Non-pigmented ciliary epithelial cell (primary cell): Measurements from ENCODE around the gene CTAGE9.
"Not testable (repeated sequence)": the region's sequence is repeated elsewhere in the genome, so short reads cannot be mapped to it uniquely, and the experiment has no call there.

ENCODE experiments used
- DNase-seq: peaks from one replicate; pipeline ENCODE4 v3.0.0-alpha.2; 2010; ENCODE audit warnings: low read depth

Gene CTAGE9

DNA sequence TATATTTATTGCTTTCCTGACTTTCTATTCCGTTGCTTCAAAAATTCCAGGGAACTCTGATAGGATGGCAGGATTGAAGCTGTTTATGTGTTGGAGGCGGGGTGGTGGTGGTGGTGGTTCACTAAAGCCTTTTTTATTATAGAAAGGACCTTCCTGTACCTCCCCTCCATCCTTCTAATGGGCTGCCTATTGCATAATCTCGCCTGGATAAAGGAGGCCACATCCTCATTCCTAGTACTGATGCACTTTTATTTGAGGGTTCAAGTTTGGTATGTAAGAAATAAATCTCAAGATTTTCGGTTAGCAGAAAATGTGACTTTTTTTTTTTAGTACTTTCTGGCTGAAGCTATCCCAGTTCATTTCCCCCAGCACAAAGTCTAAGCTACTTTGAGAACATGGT is 18.7 kb upstream of the CTAGE9 start:
- no peak for DNase-seq

GRCh38 chr6:131728296-131728939 is 17.6 kb upstream of the CTAGE9 start:
- no peak for DNase-seq

DNA sequence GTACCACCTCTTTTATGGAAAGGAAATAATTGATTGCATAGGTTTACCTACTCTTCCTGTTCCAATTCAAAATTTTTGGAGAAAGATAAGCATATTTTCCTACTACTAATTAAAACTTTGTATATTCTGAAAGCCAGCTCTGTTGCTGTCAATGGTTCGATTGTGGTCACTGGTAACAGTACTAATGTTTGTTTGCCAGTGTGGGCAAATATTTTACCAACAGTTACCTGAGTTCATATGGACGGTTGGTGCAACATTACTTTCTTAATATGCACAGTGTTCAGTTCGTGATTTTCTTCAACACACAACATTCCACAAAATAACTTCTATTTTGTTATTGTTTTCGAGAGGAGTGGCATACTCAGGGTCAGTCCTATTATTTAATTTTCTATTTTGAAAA is 17.1 kb upstream of the CTAGE9 start:
- DNase-seq = no peak

DNA sequence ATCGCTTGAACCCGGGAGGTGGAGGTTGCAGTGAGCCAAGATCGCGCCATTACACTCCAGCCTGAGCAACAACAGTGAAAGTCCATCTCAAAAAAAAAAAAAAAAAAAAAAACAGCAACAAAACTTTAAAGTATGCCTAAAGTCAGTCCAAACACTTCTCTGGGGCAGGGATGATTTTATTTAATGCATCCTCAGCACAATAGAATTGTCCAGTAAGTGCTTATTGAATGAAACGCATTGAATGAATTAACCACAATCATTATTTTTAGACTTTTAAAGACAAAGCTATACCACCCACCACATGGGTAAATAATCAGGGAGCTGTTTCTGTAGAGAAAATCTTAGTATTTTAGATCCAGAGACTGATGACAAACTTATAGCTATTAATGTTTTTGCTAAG is 16.6 kb upstream of the CTAGE9 start:
- DNase-seq = no peak

DNA sequence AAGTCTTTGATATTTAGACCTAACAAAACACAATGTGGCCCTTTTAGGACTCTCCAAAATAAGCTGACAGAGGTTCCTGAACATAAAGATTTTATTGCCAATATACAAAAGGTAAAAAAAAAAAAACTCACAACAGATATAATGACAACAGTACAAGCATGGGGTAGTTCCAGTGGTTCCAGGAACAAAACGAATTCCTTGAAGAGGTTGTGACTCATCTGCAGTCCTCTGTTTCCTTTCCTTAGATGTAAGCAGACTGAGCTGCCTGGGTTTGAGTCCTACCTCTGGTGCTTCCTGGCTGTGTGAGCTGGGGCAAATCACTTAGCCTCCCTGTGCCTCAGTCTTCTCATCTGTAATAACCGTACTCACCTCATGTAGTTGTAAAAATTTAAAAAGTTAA is 13.3 kb upstream of the CTAGE9 start:
- no peak for DNase-seq

DNA sequence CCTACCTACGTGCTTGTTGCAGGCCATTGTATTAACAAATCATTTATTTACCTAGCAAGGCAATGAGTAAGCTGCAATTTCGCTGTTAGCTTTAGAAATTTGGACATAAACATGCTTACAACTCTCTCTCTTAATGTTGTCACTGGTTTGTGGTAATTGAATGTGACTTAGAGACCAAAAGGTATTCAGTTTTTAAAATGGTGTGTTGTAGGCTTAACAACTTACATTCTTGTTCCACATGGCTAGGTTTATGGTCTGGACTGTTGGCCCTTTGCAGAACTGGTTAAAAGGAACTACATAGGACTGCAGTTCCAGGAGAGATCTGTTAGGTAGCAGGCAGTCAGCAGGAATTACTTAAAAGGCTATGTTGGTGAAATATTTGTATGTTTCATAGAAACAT is 10.3 kb upstream of the CTAGE9 start:
- no peak for DNase-seq

DNA sequence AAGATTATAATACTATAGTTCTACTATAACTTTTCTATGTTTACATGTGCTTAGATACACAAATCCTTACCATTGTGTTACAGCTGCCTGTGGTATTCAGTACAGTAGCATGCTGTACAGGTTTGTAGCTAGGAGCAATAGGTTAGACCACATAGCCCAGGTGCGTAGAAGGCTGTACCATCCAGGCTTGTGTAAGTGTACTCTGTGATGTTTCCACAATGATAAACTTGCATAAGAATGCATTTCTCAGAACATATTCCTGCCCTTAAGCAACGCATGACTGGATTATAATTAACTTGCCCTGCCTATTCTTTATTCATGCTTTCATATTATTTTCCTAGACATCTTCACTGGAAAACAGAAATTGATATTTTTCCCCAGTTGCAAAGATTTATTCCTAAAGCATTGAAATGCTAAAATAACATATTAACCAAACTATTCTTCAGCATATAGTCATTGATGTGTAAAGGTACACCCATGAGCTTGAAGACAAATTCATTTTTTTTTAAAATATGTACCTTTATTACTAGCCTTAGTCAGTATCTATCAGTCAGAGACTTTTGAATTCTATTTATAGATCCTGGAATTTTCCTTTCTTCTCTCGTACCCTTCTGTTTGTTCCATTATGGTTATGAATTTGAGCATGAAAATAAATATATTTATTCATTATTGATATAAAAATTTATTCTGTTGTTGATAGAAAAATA is 7.2 kb upstream of the CTAGE9 start:
- no peak for DNase-seq

- DNase-seq = not testable (repeated sequence)
These were observed 4.8 kb upstream of the CTAGE9 start for GRCh38 chr6:131715567-131715966.

DNA sequence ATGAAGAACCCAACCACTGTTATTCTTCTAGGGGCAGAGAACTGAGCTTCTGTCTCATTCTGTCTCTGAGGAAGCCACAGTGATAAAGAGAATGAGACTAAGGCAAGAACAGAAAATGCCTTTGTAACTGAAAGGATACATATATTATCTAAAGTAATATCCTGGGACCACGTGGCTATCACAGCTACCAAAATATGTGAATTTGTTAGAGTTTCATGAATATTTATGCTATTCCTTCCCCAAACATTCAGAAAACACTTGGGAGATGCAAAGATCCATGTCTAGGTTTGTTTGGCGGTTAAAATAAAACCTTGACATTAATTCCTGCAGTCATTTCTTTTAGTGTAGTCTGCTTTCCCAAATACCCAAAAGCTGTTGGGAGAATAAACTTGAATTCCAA is 6.9 kb downstream of the CTAGE9 start:
- not testable (repeated sequence) for DNase-seq

DNA sequence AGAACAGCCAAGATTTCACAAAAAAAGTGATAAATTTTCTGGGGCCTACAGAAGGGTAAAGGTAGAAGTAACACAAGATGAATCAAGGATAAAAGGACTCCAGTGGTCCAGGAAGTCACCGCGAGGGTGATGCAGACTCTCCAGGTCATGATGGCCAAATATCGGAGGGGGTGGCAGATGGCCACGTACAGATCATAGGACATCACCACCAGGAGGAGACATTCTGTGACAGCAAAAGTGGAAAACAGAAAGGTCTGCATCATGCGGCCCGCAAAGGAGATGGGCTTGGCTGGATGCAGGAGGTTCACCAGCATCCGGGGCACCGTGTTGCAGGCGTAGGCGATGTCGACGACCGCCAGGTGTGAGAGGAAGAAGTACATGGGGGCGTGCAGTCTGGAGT is 10.0 kb downstream of the CTAGE9 start:
- not testable (repeated sequence) for DNase-seq

- no peak for DNase-seq
These were observed 13.9 kb downstream of the CTAGE9 start for GRCh38 chr6:131696956-131697355.

- DNase-seq = peak; percentile 31
These were observed 15.9 kb downstream of the CTAGE9 start for GRCh38 chr6:131694832-131695426.

DNA sequence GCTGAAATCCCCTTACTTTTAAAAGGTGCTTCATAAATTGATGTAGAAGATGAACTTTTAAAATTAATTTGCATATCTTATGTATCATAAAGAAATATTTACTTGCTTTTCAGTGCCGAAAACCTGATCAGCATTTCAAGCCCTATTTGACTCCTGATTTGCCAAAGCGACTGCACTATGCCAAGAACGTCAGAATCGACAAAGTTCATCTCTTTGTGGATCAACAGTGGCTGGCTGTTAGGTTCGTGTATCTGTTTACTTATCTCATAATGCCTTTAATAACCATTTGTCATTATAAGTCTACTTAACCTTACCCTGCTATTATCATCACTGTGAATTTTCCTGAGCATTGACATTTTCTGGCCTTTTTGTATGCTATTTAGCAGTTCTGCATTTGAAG is 17.4 kb downstream of the CTAGE9 start:
- DNase-seq = no peak

- no peak for DNase-seq
These were observed 18.2 kb downstream of the CTAGE9 start for GRCh38 chr6:131692589-131692988.

- DNase-seq = no peak
These were observed 18.8 kb downstream of the CTAGE9 start for GRCh38 chr6:131692031-131692430.

DNA sequence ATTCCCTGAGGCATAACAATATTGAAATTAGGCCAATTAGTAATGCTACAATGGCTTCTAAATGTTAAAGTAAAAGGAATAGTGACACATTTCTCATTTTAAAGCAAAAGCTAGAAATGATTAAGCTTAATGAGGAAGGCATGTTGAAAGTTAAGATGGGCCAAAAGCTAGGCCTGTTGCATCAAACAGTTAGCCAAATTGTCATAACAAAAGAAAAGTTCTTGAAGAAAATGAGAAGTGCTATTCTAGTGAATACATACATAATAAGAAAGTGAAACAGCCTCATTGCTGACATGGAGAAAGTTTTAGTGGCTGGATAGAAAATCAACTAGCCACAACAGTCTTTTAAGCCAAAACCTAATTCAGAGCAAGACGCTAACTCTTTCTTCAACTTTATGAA is 22.5 kb downstream of the CTAGE9 start:
- DNase-seq = no peak

DNA sequence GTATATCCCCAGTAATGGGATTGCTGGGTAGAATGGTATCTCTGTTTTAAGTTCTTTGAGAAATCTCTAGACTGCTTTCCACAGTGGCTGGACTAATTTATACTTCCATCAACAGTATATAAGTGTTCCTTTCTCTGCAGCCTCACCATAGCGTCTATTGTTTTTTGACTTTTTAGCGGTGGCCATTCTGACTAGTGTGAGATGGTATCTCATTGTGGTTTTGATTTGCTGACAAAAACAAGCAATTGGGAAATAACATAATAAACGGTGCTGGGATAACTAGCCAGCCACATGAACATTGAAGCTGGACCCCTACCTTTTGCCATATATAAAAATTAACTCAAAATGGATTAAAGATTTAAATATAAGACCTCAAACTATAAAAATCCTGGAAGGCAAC is 23.8 kb downstream of the CTAGE9 start:
- DNase-seq = no peak

DNA sequence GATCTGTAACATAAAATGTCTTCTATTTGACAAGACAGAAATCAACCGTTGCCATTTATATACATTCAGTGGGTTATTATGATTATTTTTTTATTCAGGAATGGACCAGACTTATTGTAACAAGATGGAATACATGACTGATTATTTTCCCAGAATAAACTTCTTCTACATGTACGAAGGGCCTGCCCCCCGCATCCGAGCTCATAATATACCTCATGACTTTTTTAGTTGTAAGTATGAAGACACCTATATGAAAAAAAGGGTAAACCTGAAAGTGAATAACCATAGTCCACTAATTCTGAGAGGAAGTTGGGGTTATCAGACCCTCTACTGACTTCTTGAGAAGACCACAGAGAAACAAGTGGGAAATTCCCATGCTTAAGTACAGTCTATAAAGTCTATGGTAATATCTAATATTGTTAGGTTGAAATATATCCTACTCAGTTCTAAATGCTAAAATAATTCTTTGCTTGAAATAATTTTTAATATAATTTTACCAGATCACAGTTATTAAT is 25.5 kb downstream of the CTAGE9 start:
- no peak for DNase-seq

GRCh38 chr6:131683479-131683878 is 27.3 kb downstream of the CTAGE9 start:
- no peak for DNase-seq

DNA sequence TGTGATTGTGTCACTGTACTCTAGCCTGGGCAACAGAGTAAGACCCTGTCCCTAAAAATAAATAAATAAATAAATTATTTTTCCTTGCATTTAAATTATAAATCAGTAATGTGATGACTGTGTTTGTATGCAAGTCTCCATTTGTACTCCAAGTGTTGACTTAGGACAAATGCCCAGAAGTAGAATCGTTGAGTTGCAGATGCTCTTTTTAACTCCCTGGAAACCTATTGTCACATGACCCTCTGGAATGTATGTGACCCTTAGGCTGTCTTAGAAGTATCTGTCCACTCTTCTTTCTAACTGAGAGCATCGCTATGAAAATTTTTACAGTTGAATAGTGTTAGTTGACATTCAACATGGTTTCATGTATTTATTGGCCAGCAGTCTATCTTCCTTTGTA is 28.4 kb downstream of the CTAGE9 start:
- no peak for DNase-seq

DNA sequence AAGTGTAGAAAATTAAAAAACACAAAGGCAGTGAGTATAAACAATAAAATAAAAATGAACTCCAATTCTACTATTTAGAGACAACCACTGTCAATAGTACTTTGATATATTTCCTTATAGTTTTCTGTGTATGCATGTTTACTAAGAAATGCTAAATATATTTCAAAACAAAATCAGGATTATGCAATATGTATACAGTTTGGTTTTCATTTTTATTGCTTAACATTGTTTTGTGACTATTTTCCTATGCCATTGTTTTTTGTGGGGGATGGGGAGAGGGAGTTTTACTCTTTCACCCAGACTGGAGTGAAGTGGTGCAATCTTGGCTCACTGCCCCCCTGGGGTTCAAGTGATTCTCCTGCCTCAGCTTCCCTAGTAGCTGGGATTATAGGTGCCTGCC is 29.2 kb downstream of the CTAGE9 start:
- no peak for DNase-seq

DNA sequence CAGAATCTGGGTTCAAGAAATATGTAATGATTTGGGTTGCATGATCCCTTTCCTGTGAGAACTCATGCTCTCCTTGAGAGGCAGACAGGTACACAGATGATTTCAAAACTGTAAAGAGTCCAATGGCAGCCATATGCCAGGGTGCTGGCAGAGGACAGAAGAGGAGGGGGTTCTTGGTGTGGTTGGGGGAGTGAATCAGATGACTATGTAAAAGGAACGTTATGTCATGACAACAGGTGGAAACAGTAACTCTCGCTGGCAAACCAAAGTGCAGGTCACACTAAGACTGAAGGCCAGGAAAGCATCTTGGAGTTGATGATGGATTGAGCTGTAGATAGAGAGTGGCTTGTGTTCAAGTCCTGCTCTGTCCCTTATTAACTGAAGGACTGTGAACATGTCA is 29.9 kb downstream of the CTAGE9 start:
- DNase-seq = no peak

GRCh38 chr6:131678442-131678841 is 32.4 kb downstream of the CTAGE9 start:
- no peak for DNase-seq
